ENCODE data around the gene YIPF1. TPM values are rescaled to one million over a fixed set of nuclear protein-coding genes. Genes with fewer than 3 reads are reported as not detected.

The YIPF1 gene
- total RNA-seq, 1 donor from 2014 or later = 27.1 TPM

GRCh38 chr1:53905509-53905908, 15.9 kb upstream of the YIPF1 start:
- Histone ChIP-seq H4K20me1 (ENCODE audit: insufficient read depth, low read length) (no peaks in the 10 kb centered on the region), H3K9me3 (ENCODE audit: insufficient read depth, low read depth, low read length) (no peaks in the 10 kb centered on the region), H3K36me3 (ENCODE audit: insufficient read depth, low read length) (no peaks in the 10 kb centered on the region), H3K4me1 (ENCODE audit: insufficient read depth, low read length) (no peaks in the 10 kb centered on the region), H3K79me2 (ENCODE audit: insufficient read depth, low read length) (no peaks in the 10 kb centered on the region), H2AFZ (ENCODE audit: low read depth, low read length) (no peak overlapping the region), H3K27ac (ENCODE audit: low read depth, low read length) (no peak overlapping the region), H3K4me3 (ENCODE audit: insufficient read depth, low read depth, low read length) (no peak overlapping the region), H3K27me3 (ENCODE audit: insufficient read depth, low read length) (no peaks in the 10 kb centered on the region), H3K4me2 (ENCODE audit: low read length) (no peak overlapping the region), H3K9ac (ENCODE audit: low read length) (no peak overlapping the region)
- Mint-ChIP-seq H3K9me3 (ENCODE audit: unreplicated experiment) (no peaks in the 10 kb centered on the region), H3K4me1 (ENCODE audit: low read depth, unreplicated experiment) (peaks cover 10% of the 10 kb centered on the region), H3K36me3 (ENCODE audit: low read depth, unreplicated experiment) (peaks cover 4% of the 10 kb centered on the region), H3K27me3 (ENCODE audit: low read depth, unreplicated experiment) (no peaks in the 10 kb centered on the region), H3K4me3 (ENCODE audit: unreplicated experiment) (no peak overlapping the region), H3K27ac (ENCODE audit: unreplicated experiment) (no peak overlapping the region)
- no peak for DNase-seq (ENCODE audit: low read depth)
- TF ChIP-seq CTCF (IDR thresholded peaks at IDR 0.05; ENCODE audit: insufficient read depth, low read depth, low read length) = no peak
- TF ChIP-seq EZH2 (IDR thresholded peaks at IDR 0.05; ENCODE audit: insufficient read depth, low read length) = no peak
- FAIRE-seq = no peak

DNA sequence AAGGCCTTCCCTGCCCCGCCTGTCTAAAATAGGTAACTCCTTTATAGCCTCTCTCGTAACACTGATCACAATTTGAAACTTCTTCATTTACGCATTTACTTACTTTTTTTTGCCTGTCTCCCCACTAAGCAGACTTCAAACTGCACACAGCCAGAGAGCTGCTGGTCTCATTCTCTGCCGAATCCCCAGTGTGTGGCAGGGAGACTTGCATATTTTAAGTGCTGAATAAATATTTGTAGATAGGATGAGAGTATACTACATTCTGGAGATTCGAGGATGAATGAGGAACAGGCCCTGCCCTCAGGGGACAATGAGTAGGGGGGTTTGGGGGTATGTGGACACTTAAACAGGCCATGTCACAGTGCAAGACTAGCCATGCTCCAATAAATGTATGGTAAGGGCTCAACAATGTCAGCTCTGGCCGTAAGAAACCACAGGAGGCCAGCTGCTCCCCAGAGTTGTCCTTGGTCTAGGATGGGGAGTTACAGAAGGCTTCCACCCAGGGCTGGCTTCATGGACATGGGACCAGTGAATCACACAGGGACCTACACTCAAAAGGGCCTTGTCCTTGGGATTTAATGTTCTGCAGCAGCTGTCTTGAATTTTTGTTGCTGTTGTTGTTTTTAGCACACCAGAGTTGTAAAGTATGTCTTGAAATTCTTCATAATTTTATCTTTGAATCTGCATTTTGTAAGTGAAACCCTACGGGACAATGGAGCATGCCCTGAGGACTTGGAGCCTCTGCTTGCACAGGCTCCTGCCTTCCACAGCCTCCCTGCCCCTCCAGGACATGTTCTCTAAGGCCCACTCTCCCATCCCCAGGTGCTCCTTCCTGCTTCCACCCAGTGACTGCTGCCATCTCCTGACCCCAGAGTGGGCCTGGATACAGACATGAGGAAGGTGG, 12.9 kb upstream of the YIPF1 start:
- no peak overlapping the region for H3K9ac ChIP-seq (ENCODE audit: low read length)
- no peak overlapping the region for H3K4me3 Mint-ChIP-seq (ENCODE audit: unreplicated experiment)
- peaks cover 15% of the 10 kb centered on the region for H3K4me1 Mint-ChIP-seq (ENCODE audit: low read depth, unreplicated experiment)
- no peaks in the 10 kb centered on the region for H3K79me2 ChIP-seq (ENCODE audit: insufficient read depth, low read length)
- no peak overlapping the region for H3K4me3 ChIP-seq (ENCODE audit: insufficient read depth, low read depth, low read length)
- no peak overlapping the region for H3K4me2 ChIP-seq (ENCODE audit: low read length)
- H3K36me3 ChIP-seq (ENCODE audit: insufficient read depth, low read length) = no peaks in the 10 kb centered on the region
- no peak overlapping the region for H3K27ac Mint-ChIP-seq (ENCODE audit: unreplicated experiment)
- H3K9me3 ChIP-seq (ENCODE audit: insufficient read depth, low read depth, low read length) = no peaks in the 10 kb centered on the region
- no peaks in the 10 kb centered on the region for H3K27me3 ChIP-seq (ENCODE audit: insufficient read depth, low read length)
- no peaks in the 10 kb centered on the region for H3K4me1 ChIP-seq (ENCODE audit: insufficient read depth, low read length)
- no peaks in the 10 kb centered on the region for H4K20me1 ChIP-seq (ENCODE audit: insufficient read depth, low read length)
- FAIRE-seq (no peak), DNase-seq (ENCODE audit: low read depth) (no peak)
- H3K27ac ChIP-seq (ENCODE audit: low read depth, low read length) = no peak overlapping the region
- H2AFZ ChIP-seq (ENCODE audit: low read depth, low read length) = no peak overlapping the region
- H3K36me3 Mint-ChIP-seq (ENCODE audit: low read depth, unreplicated experiment) = peaks cover 3% of the 10 kb centered on the region
- TF ChIP-seq EZH2 (IDR thresholded peaks at IDR 0.05; ENCODE audit: insufficient read depth, low read length) = no peak
- no peak for TF ChIP-seq CTCF (IDR thresholded peaks at IDR 0.05; ENCODE audit: insufficient read depth, low read depth, low read length)
- no peaks in the 10 kb centered on the region for H3K27me3 Mint-ChIP-seq (ENCODE audit: low read depth, unreplicated experiment)
- H3K9me3 Mint-ChIP-seq (ENCODE audit: unreplicated experiment) = no peaks in the 10 kb centered on the region

DNA sequence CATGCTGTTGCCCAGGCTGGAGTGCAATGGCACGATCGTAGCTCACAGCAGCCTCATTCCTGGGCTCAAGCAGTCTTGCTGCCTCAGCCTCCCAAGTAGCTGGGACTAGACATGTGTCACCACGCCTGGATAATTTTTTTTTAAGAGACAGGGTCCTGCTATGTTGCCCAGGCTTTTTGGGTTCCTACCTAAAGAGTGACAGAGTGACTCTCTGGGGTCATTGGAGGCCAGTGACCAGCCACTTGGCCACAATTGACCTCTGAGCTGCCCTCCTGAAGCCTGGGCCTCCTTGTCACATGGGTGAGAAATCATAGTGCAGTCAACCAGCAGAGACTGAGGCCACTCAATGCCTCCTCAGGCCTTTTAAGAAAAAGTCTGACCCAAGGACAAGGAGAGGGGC, 10.1 kb upstream of the YIPF1 start:
- H3K9me3 ChIP-seq (ENCODE audit: insufficient read depth, low read depth, low read length) = no peaks in the 10 kb centered on the region
- no peaks in the 10 kb centered on the region for H3K27me3 ChIP-seq (ENCODE audit: insufficient read depth, low read length)
- no peaks in the 10 kb centered on the region for H4K20me1 ChIP-seq (ENCODE audit: insufficient read depth, low read length)
- H3K27ac ChIP-seq (ENCODE audit: low read depth, low read length) = no peak overlapping the region
- Mint-ChIP-seq H3K36me3 (ENCODE audit: low read depth, unreplicated experiment) (peaks cover 1% of the 10 kb centered on the region), H3K4me1 (ENCODE audit: low read depth, unreplicated experiment) (peaks cover 19% of the 10 kb centered on the region), H3K27me3 (ENCODE audit: low read depth, unreplicated experiment) (peaks cover 3% of the 10 kb centered on the region), H3K4me3 (ENCODE audit: unreplicated experiment) (no peak overlapping the region), H3K9me3 (ENCODE audit: unreplicated experiment) (no peaks in the 10 kb centered on the region), H3K27ac (ENCODE audit: unreplicated experiment) (no peak overlapping the region)
- DNase-seq (ENCODE audit: low read depth) (no peak), FAIRE-seq (no peak)
- TF ChIP-seq CTCF (IDR thresholded peaks at IDR 0.05; ENCODE audit: insufficient read depth, low read depth, low read length) = no peak
- TF ChIP-seq EZH2 (IDR thresholded peaks at IDR 0.05; ENCODE audit: insufficient read depth, low read length) = no peak
- H3K4me2 ChIP-seq (ENCODE audit: low read length) = no peak overlapping the region
- H3K4me3 ChIP-seq (ENCODE audit: insufficient read depth, low read depth, low read length) = no peak overlapping the region
- H3K4me1 ChIP-seq (ENCODE audit: insufficient read depth, low read length) = peaks cover 5% of the 10 kb centered on the region
- H2AFZ ChIP-seq (ENCODE audit: low read depth, low read length) = no peak overlapping the region
- H3K9ac ChIP-seq (ENCODE audit: low read length) = no peak overlapping the region
- H3K36me3 ChIP-seq (ENCODE audit: insufficient read depth, low read length) = no peaks in the 10 kb centered on the region
- H3K79me2 ChIP-seq (ENCODE audit: insufficient read depth, low read length) = no peaks in the 10 kb centered on the region
